HAP-1 (cell line): ENCODE measurements around the gene MMS22L.
"Not testable (repeated sequence)": the region's sequence is repeated elsewhere in the genome, so short reads cannot be mapped to it uniquely, and the experiment has no call there.

Source experiments
- DNase-seq, 2 experiments: peaks; one replicate each; pipeline ENCODE4 v3.0.0-alpha.2; 2016 to 2020; ENCODE audit warnings: low spot score in 2 of 2
- H3K27me3 ChIP-seq: fragments of 250-450 bp; sonication (Bioruptor Pico); 2 replicates; pipeline ENCODE4 v1.5.1; 2020; ENCODE audit warnings: low read depth, mild to moderate bottlenecking, moderate library complexity
- H3K36me3 ChIP-seq: fragments of 250-450 bp; sonication (Bioruptor Pico); replicated peaks from 2 replicates; pipeline ENCODE4 v1.5.1; 2020; ENCODE audit warnings: mild to moderate bottlenecking
- H3K4me1 ChIP-seq: fragments of 250-450 bp; sonication (Bioruptor Pico); 2 replicates; pipeline ENCODE4 v1.5.1; 2020; ENCODE audit warnings: mild to moderate bottlenecking
- H3K4me3 ChIP-seq: fragments of 250-450 bp; sonication (Bioruptor Pico); 2 replicates; pipeline ENCODE4 v1.5.1; 2020; ENCODE audit warnings: mild to moderate bottlenecking, moderate library complexity
- H3K9me3 ChIP-seq: fragments of 250-450 bp; sonication (Bioruptor Pico); 2 replicates; pipeline ENCODE4 v1.5.1; 2020; ENCODE audit warnings: mild to moderate bottlenecking, moderate library complexity
- in situ Hi-C: fragments of 300-500 bp; cut with MboI; formaldehyde crosslinking; loops from 3 replicates; pipeline ENCODE4 v1.14.3; 2020; ENCODE audit warnings: low sequenced_read_pairs, inconsistent platforms, mixed read lengths

The MMS22L gene

DNA sequence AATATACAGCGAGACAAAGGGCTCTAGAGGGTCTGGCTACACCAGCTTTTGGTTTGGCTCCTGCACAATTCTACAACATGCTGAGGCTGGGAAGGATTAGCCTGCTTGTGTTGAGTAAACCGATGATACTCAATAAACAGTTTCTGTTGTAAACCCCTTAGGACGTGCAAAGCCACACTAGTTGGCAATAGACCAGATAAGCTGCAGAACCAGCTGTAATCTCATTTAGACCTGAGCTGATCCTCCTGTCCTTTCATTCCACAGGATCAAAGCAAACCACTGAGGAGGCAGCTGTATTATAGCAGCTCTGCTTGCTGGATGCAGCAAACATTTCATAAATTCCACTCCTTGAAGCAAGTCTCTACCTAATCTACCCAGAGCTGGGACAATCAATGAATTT lies 79.7 kb downstream of the MMS22L start:
- Histone ChIP-seq H3K27me3 (no peaks in the 10 kb centered on the region), H3K4me1 (peaks cover 24% of the 10 kb centered on the region), H3K9me3 (no peaks in the 10 kb centered on the region), H3K4me3 (no peak overlapping the region), H3K36me3 (peaks cover 6% of the 10 kb centered on the region; the same call in 1 of the 2 replicates)
- DNase-seq, result peak; percentile 11 to 23
- in situ Hi-C loops, result no loop called here

DNA sequence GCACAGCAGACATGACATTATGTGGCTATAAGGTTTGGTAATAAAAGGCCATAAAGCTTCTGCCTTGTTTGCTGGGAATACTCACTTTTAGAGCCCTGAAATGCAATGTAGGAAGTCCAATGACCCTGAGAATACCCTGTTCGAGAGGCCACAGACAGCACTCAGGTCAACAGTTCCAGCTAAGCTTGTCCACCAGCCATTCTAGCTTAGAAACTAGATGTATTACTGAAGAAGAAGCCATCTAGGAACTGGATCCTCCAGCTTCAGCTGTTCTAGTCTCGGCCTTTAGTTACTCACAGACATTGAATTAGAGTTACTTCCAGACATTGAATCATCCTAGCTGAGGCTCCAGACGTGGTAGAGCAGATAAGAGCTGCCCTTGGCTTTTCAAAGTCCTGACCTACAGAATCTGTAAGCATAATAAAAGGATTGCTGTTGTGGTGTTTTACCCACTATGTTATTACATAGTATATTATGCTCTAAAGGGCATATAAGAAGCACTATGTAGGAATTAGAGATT lies 84.9 kb downstream of the MMS22L start:
- Histone ChIP-seq H3K4me1 (peaks cover 5% of the 10 kb centered on the region), H3K36me3 (peaks cover 8% of the 10 kb centered on the region), H3K4me3 (no peak overlapping the region), H3K27me3 (no peaks in the 10 kb centered on the region), H3K9me3 (no peaks in the 10 kb centered on the region)
- no peak for DNase-seq
- in situ Hi-C loops, result no loop called here

DNA sequence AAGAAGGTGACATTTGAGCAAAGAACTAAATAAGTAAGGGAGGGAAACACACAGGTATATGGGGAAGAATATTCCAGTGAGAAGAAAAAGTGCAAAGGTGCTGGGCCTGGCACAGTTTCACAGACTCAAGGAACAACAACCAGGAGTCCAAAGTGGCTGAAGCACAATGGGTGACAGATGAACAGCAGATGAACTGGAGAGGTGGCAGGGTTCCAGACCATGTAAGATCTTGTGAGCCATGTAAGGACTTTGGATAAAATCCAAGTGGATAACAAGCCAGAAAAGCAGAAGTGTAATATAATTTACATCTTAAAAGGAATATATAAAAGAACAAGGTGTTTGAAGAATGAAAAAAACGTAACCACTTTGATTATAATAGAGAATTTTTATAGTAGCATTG lies 87.9 kb downstream of the MMS22L start:
- in situ Hi-C loops, result no loop called here
- peaks cover 6% of the 10 kb centered on the region for H3K36me3 ChIP-seq
- H3K27me3 ChIP-seq, result no peaks in the 10 kb centered on the region
- peak in 1 of 2 experiments; percentile 37 for DNase-seq
- H3K9me3 ChIP-seq, result no peaks in the 10 kb centered on the region
- no peak overlapping the region for H3K4me3 ChIP-seq
- peaks cover 5% of the 10 kb centered on the region for H3K4me1 ChIP-seq

DNA sequence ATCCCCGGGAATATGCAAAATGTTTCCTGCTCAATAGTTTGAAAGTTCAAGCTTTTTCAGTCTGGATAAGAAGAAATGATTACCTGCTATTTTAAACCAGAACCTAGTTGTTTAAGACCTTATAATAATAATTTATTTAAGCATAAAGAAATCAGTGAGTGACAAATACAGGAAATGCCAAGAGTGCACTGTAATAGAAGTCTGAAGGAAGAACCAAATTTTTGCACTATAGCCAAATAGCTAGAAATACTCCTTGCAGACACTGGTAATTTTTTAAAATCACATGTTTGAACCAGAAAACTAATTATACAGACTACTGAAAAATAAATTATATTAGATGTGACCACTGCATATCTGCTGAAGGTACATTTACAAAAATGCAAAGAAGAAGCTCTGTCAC lies 93.2 kb downstream of the MMS22L start:
- in situ Hi-C loops, result loop anchor here (10.0 kb wide), 1 partner anchor 205 kb away; no protein-coding TSS in a partner anchor
- Histone ChIP-seq H3K27me3 (no peaks in the 10 kb centered on the region), H3K4me3 (no peak overlapping the region), H3K36me3 (peaks cover under 1% of the 10 kb centered on the region; the same call in 1 of the 2 replicates), H3K4me1 (peaks cover under 1% of the 10 kb centered on the region; the same call in 1 of the 2 replicates), H3K9me3 (no peaks in the 10 kb centered on the region)
- no peak for DNase-seq

DNA sequence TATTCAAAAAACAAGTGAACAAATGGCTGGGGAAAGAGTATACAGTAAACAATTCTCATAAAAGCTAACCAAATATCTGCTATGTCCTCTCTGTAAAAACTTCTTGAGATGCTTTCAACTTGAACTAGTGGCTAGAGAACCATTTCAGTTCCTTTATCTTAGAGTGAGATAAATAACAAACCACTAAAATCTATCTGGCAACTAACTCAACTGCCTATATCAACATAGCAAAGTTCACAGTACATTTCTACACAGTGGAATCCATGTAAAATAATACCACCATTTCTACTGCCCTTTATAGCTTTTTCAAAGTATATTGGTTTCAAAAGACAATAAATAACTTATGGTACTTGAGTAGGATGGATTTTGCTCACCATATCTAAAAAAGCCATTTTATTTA lies 95.1 kb downstream of the MMS22L start:
- Histone ChIP-seq H3K36me3 (peaks cover 3% of the 10 kb centered on the region; the same call in 1 of the 2 replicates), H3K4me1 (no peaks in the 10 kb centered on the region), H3K4me3 (no peak overlapping the region), H3K27me3 (no peaks in the 10 kb centered on the region), H3K9me3 (no peaks in the 10 kb centered on the region)
- no peak for DNase-seq
- in situ Hi-C loops, result loop anchor here (10.0 kb wide), 1 partner anchor 207 kb away; no protein-coding TSS in a partner anchor

DNA sequence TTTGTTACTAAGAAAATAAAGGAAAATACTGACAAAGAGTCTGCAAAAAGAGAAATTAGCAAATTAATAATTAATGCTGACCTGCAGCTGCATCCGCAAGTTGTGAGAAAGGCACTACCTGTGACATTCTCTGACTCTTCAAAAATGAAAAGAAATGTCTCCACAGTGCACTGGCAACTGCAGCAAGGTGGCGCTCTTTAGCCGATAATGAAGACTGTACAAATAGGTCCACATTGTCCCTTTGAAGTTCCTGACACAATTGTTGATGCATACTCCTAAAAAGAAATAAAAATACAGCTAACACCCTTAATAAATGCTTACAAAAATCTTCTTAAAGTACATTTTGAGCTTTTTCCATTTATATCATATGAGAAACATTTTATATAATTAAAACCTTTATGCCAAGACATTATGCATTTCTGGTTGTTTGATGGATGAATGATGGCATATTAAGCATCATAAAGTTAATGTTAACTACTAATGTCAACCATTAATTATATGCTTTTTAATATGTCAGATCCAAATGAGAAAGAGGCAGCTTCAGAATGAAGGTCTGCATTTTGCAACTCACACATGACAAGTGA lies 96.5 kb downstream of the MMS22L start:
- peak; percentile 71 to 84 for DNase-seq
- no peaks in the 10 kb centered on the region for H3K4me1 ChIP-seq
- no peak overlapping the region for H3K4me3 ChIP-seq
- no peaks in the 10 kb centered on the region for H3K27me3 ChIP-seq
- H3K9me3 ChIP-seq, result no peaks in the 10 kb centered on the region
- in situ Hi-C loops, result loop anchor here (10.0 kb wide), 1 partner anchor 208 kb away; no protein-coding TSS in a partner anchor
- peaks cover 5% of the 10 kb centered on the region for H3K36me3 ChIP-seq

DNA sequence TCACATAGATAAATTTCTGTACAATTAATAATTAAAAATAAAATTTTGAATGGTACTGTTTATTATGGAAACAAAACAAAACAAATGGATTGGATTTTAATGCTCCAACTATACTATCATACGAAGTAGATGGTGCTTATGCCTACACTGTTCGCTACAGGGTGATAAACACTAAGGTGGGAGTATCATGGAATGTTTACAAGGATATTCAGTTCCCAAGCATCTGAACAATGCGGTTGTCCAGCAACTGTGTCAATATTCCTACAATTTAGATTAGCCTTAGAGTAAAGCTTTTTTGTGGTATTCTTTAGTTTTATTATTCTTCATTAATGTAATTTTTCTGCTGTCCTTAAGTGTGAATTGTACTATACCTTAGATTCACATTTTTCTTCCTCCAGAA lies 105.1 kb downstream of the MMS22L start:
- DNase-seq, result no peak
- no peaks in the 10 kb centered on the region for H3K4me1 ChIP-seq
- H3K4me3 ChIP-seq, result no peak overlapping the region
- in situ Hi-C loops, result no loop called here
- H3K27me3 ChIP-seq, result no peaks in the 10 kb centered on the region
- peaks cover 11% of the 10 kb centered on the region for H3K36me3 ChIP-seq
- H3K9me3 ChIP-seq, result no peaks in the 10 kb centered on the region

DNA sequence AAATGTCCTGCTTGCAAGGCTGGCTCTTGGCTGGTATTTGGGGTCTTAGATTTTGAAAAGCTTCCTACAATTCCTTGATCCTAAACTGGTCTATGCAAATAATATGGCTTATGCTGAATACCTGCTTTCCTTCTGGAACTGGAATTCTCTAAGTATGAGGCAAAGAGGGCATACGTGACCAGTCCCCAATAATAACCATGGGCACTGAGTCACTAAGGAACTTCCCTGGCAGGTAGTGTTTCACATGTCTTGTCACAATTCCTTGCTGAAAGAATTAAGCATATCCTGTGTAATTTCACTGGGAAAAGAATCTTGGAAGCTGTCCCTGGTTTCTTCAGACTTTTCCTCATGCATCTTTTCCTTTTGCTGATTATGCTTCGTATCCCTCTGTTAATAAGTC lies 106.5 kb downstream of the MMS22L start:
- H3K36me3 ChIP-seq, result peaks cover 14% of the 10 kb centered on the region
- H3K4me3 ChIP-seq, result no peak overlapping the region
- H3K27me3 ChIP-seq, result no peaks in the 10 kb centered on the region
- no peaks in the 10 kb centered on the region for H3K9me3 ChIP-seq
- DNase-seq, result no peak
- no peaks in the 10 kb centered on the region for H3K4me1 ChIP-seq
- in situ Hi-C loops, result no loop called here

DNA sequence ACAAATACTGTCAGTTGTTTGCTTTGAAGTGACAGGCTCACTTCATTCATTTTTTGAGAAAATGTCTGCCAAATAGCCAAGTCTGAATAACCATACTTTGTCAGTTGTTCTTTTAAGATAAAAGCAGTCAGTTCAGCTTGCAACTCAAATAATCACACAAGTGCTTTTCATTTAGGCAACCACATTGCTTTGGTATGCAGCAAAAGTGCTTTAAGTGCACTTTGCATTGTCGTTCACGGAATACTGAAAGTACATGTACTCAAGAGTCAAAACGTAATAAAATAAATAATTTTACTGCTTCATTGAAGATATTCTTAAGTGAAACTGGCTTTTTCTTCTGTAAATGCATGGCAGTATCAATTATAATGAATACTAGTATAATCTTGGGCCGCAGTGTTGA lies 107.2 kb downstream of the MMS22L start:
- DNase-seq, result no peak
- Histone ChIP-seq H3K4me3 (no peak overlapping the region), H3K4me1 (no peaks in the 10 kb centered on the region), H3K36me3 (peaks cover 10% of the 10 kb centered on the region), H3K9me3 (no peaks in the 10 kb centered on the region), H3K27me3 (no peaks in the 10 kb centered on the region)
- in situ Hi-C loops, result no loop called here

DNA sequence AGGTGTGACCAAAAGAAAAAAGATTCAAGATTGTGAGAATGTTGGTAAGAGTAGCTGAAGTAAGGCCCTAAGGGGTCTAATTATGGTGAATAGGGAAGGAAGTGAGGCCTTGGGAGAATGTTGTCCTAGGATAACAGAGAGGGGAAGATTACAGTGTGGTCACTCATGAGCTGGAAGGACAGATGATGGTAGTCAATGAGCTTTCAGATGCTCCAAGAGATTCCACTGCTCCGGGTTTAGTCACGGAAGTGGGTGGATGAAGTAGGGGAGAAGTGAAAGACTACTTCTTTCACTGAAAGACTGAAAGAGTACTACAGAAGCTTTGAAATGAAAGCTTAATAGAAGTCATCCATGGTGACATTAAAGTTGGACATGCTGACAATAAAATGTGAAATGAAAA lies 108.5 kb downstream of the MMS22L start:
- in situ Hi-C loops, result no loop called here
- Histone ChIP-seq H3K36me3 (peaks cover 8% of the 10 kb centered on the region), H3K4me3 (no peak overlapping the region), H3K9me3 (no peaks in the 10 kb centered on the region), H3K27me3 (no peaks in the 10 kb centered on the region), H3K4me1 (no peaks in the 10 kb centered on the region)
- no peak for DNase-seq

DNA sequence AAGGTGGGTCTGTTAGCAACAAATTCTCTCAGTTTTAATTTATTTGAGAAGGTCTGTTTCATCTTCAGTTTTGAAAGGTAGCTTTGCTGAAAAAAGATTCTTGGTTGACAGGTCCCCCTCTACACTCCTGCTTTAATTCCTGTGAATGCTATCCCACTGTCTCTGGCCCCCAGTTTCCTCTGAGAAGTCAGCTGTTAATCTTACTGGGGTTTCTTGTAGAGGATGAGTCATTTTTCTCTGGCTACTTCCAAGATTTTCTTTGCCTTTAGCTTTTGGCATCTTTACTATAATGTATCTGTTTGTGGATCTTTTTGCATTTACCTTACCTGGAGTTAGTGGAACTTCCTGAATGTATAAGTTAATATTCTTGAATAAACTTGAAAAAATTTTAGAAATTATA lies 122.7 kb downstream of the MMS22L start:
- Histone ChIP-seq H3K9me3 (no peaks in the 10 kb centered on the region), H3K4me1 (no peaks in the 10 kb centered on the region), H3K27me3 (no peaks in the 10 kb centered on the region), H3K4me3 (no peak overlapping the region), H3K36me3 (peaks cover 36% of the 10 kb centered on the region)
- DNase-seq, result no peak
- in situ Hi-C loops, result no loop called here

DNA sequence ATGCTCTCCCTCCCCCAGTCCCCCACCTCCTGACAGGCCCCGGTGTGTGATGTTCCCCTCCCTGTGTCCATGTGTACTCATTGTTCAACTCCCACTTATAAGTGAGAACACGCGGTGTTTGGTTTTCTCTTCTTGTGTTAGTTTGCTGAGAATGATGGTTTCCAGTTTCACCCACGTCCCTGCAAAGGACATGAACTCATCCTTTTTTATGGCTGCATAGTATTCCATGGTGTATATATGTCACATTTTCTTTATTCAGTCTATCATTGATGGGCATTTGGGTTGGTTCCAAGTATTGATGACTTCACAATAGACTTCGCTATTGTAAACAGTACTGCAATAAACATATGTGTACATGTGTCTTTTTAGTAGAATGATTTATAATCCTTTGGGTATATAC lies 127.6 kb downstream of the MMS22L start:
- H3K36me3 ChIP-seq, result peaks cover 22% of the 10 kb centered on the region
- DNase-seq, H3K9me3 ChIP-seq, H3K4me1 ChIP-seq, H3K4me3 ChIP-seq, H3K27me3 ChIP-seq, in situ Hi-C loops: not testable (repeated sequence)

DNA sequence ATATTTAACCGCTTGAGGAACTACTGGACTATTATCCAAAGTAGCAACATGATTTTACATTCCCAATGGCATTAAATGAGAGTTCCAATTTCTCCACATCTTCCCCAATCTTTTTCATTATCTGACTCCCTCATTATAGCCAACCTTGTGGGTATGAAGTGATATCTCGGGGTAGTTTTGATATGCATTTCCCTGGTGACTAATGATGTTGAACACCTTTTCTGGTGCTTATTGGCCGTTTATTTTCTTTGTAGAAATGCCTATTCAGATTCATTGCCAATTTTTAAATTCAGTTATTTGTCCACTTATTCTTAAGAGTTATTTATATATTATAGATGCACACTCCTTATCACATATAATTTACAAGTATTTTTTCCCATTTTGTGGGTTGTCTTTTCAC lies 129.0 kb downstream of the MMS22L start:
- peaks cover 21% of the 10 kb centered on the region for H3K36me3 ChIP-seq
- DNase-seq, result no peak
- H3K4me3 ChIP-seq, result no peak overlapping the region

DNA sequence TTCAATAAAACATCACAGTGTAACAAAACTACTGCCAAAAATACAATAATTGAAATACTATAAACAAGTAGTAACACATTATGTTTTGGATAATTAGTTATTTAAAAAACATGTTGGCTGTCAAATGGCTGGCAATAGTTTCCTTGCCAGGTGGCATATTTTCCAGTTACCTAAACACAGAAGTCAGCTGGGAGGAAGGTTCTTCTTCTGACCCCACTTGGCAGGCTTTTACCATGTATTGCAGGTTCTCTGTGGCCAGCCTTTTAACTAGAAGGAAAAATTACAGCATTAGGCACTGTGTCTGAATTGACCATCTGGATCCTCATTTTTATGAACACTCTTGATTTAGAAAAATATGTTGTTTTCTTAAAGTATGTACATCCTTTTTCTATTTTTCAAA lies 131.4 kb downstream of the MMS22L start:
- H3K4me3 ChIP-seq, result no peak overlapping the region
- H3K9me3 ChIP-seq, result no peaks in the 10 kb centered on the region

More for the DNA sequence above, 129.0 kb downstream of the MMS22L start:
- H3K9me3 ChIP-seq, result no peaks in the 10 kb centered on the region
- in situ Hi-C loops, result no loop called here
- H3K27me3 ChIP-seq, result no peaks in the 10 kb centered on the region
- H3K4me1 ChIP-seq, result no peaks in the 10 kb centered on the region

DNA sequence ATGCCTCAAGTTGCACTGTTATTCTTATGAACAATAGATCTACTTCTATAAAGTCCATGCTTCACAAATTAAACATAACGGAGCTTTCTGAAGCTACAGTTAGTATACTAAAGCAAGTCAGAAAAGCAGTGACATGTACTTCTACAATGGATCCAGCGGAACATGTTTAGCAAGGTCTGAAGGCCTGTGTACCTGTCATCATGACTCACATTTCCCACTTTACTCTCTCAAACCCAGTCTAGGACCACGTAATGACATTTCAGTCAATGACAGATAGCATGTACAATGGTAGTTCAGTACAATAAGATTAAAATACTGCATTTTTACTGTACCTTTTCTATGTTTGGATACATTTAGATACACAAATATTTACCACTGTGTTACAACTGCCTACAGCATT lies 132.1 kb downstream of the MMS22L start:
- no peaks in the 10 kb centered on the region for H3K4me1 ChIP-seq
- no peaks in the 10 kb centered on the region for H3K9me3 ChIP-seq
- no peaks in the 10 kb centered on the region for H3K27me3 ChIP-seq
- peaks cover 28% of the 10 kb centered on the region for H3K36me3 ChIP-seq
- no peak for DNase-seq
- in situ Hi-C loops, result no loop called here
- no peak overlapping the region for H3K4me3 ChIP-seq

More for the DNA sequence above, 131.4 kb downstream of the MMS22L start:
- in situ Hi-C loops, result no loop called here
- H3K27me3 ChIP-seq, result no peaks in the 10 kb centered on the region
- H3K4me1 ChIP-seq, result no peaks in the 10 kb centered on the region
- H3K36me3 ChIP-seq, result peaks cover 26% of the 10 kb centered on the region
- DNase-seq, result no peak
